Pons (tissue), 1 donor: ENCODE measurements around the gene FRMD8.

Source experiments
- DNase-seq: peaks from one replicate; pipeline ENCODE4 v3.0.0-alpha.2; 2016; ENCODE audit warnings: low spot score

The FRMD8 gene

DNA sequence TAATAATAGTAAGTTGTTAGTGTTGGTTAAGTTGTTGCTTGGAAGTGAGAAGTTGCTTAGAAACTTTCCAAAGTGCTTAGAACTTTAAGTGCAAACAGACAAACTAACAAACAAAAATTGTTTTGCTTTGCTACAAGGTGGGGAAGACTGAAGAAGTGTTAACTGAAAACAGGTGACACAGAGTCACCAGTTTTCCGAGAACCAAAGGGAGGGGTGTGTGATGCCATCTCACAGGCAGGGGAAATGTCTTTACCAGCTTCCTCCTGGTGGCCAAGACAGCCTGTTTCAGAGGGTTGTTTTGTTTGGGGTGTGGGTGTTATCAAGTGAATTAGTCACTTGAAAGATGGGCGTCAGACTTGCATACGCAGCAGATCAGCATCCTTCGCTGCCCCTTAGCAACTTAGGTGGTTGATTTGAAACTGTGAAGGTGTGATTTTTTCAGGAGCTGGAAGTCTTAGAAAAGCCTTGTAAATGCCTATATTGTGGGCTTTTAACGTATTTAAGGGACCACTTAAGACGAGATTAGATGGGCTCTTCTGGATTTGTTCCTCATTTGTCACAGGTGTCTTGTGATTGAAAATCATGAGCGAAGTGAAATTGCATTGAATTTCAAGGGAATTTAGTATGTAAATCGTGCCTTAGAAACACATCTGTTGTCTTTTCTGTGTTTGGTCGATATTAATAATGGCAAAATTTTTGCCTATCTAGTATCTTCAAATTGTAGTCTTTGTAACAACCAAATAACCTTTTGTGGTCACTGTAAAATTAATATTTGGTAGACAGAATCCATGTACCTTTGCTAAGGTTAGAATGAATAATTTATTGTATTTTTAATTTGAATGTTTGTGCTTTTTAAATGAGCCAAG, 38.9 kb downstream of the FRMD8 start:
- peak; percentile 72 for DNase-seq

DNA sequence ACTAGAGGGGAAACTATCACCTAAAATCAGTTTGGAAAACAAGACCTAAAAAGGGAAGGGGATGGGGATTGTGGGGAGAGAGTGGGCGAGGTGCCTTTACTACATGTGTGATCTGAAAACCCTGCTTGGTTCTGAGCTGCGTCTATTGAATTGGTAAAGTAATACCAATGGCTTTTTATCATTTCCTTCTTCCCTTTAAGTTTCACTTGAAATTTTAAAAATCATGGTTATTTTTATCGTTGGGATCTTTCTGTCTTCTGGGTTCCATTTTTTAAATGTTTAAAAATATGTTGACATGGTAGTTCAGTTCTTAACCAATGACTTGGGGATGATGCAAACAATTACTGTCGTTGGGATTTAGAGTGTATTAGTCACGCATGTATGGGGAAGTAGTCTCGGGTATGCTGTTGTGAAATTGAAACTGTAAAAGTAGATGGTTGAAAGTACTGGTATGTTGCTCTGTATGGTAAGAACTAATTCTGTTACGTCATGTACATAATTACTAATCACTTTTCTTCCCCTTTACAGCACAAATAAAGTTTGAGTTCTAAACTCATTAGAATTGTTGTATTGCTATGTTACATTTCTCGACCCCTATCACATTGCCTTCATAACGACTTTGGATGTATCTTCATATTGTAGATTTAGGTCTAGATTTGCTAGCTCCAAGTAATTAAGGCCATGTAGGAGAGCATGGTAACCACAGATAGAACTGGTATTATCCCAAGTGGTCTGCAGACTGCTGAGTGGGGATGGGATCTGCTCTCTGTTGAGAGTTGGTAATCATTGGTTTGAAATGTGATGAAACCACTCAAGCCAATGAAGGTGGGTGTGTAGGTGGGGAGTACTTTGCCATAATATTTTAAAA, 39.8 kb downstream of the FRMD8 start:
- peak; percentile 78 for DNase-seq

DNA sequence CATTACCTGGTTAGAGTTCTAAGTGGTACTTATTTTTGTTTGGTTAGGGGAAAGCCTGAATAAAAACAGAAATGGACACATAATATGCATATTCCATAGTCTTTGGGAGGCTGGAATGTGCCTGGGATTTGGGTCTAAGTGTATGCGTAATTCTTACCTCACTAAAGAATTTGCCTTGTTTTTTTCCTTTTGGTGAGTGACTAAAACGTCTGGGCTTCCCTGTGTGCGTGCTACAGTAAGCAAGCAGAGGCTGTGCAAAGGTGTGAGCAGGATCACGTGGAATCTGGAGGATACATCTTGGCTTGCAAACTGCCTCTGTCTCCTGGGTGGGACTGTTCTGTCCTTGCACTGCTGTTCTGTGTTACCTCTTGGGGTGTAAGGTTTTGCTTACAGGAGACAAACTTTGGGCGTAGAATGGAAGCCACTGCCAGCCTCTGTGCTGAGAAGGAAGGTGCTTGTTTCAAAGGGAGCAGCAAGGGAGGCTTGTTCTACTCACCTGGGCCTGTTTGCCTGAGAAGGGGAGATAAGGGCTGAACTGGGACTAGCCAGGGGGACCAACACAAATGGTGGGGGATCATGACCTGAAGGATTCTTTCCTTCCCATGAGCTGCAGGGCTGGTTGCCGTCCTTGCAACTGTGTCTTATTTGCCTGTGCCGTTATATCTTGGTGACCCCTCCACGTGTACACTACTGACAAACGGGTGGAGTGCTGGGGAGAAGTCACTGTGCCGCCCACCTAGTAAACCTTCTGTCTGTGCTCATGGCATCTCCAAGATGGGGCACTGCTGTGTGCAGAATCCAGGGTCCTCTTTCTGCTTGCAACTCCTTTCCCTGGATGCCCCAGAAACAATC, 40.6 kb downstream of the FRMD8 start:
- DNase-seq: peak; percentile 82

DNA sequence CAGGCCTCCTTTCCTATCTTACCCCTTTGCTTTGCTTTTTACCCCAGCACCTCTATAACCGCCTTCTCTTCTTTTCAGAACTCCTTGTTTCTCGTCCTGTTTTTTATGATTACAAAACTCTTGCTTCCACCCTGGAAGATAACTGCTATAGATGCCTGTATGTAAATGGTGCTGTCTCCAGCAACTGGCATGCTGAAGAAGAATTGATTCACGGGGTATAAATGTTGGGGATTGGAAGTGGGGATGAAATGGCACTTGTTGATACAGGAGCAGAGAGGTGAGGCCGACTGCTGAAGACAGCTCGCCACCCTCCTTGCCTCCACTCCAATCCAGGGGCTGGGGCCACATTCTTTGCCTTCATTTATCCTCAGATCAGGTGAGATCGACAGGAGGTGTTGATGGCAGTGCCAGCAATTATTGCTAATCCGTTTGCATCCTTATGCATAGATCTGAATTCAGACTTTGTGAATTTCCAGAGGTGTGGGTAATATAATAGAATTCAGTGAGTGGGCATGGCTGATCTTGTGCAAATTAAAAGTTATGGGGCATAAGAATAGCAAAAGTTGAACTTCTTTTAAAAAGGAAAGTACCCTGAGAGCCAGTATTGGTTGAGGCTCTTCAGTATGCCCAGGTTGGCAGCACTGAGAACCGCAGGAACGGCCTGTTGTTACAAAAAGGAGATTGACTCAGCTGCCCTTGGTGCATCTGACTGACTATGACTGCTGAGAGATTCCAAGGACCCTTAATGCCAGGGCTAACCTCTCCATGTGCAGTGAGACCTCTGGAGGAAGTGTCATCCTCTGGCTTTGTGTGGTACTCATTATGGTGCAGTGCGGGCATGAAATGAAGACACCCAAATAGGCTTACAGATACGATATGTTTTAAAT, 41.5 kb downstream of the FRMD8 start:
- peak; percentile 80 for DNase-seq

DNA sequence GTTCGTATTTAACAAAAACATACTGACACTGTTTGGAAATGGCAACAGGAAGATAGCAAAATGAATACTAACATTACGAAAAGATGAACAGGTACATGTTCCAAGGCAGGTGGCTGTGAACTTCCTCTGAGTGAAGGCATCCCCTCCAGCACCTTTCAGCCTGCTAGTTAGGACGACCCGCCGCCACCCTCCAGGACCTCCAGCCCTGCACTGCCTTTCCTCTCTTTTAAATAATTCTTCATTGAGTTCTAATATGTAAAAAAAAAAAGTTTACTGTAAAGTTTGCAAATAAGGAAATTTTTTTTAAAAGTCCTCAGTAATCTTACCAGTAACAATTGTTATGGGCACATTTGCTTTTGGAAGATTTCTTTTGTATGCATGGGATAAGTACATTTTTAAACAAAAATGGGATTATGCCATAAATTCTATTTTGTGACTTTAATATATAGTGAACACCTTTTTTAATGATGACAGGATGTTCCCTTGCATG, 42.2 kb downstream of the FRMD8 start:
- no peak for DNase-seq

DNA sequence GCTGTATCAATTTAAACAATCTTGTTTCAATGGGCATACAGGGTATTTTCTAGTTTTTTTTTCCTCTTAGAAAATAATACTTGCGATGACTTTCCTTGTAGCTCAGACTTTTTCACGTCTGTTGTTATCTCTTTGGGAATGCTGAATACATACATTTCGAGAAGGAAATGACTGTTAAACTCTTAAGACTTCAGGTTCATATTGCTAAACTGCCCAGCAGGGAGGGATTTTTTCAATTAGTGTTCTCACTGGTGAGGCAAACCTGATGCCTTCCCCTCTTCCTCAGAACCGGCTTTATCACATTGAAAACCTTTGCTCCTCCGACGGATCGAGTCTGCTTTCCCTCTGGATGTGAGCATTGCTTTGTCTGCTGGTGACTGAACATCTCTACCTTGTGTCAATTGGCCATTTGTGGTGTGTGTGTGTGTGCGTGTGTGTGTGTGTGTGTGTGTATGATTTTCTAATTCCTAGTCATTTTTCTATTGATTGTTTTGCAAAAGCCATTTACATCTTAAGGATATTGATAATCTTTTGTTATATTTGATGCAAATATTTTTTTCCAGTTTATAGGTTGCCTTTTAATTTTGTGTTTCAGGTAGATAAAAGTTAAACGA, 42.7 kb downstream of the FRMD8 start:
- DNase-seq: peak; percentile 79

DNA sequence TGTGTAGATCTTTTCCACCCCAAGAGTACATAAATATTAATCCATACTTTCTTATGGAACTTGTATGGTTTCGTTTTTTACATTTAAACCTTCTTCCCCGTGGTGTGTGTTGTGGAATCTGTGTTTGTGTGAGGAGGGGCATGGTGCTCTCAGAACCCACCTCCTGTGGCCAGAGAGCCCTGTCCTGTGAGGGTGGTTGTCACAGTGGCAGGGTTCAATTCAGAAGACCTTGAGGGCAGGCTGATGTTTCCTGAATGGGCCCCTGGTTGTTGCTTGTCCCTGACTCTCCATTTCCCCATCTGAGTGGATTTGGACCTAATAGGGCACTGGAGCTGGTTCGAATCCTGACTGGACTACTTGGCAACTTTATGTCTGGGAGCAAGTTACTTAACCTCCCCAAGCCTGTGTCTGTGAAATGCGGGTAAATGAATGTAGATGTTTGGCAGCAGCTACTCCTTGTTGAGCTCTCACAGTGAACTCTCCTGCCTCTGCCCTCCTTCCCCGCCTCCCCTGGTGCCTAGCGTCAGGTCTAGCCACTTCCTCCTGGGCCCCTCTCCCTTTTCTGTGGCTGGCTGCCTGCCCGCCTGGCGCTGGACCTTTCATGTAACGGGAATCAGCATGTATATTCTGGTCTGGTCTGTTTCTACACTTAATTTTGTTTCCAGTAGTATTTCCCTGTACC, 43.4 kb downstream of the FRMD8 start:
- no peak for DNase-seq

DNA sequence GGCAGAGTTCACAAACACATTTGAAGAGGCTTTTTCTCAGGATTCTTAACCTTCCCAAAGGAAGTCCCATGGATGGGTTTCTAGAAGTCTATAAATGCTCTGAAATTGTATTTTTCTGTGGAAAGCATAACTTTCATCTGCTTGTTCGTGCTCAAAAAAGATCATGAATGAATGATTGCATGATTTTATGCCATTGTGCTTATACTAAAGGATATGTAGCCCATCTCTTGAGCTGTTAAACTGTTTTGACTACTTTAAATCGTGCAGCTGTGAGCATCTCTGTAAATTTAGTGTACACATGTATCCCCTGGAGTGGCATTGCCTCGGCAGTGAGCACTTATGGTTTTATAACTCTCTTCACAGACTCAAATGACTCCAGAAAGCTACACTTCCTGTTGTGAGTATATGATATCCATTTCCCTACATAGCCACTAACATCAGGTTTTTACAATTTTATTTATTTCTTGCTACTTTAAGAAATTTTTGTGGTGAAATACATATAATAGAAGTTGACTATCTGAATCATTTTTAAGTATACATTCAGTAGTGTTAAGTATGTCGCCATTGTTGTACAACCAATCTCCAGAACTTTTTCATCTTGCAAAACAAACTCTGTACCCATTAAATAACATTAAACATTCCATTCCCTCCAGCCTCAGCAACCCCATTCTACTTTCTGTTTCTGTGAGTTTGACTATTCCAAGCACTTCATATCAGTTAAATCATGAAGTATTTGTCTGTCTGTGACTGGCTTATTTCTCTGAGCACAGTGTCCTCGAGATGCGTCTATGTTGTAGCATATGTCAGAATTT, 44.2 kb downstream of the FRMD8 start:
- DNase-seq: peak; percentile 82

DNA sequence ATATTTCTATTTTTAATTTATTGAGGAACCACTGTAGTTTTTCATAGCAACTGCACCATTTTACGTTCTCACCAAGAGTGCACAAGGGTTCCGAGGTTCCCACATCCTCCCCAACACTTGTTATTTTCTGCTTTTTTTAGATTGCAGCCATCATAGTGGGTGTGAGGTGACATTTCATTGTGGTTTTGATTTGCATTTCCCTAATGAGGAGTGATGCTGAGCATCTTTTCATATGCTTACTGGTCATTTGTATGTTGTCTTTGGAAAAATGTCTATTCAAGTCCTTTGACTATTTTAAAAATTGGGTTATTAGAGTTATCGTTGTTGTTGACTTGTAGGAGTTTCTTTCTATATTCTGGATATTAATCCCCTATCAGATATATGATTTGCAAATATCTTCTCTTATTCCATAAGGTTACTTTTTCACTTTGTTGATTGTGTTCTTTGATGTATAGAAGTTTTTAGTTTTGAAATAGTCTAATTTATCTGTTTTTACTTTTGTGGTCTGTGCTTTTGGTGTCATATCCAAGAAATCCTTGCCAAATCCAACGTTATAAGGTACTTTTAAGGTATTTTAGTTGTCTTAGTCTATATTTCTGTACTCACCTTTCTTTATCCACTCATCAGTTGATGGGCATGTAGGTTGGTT, 45.1 kb downstream of the FRMD8 start:
- peak; percentile 49 for DNase-seq

DNA sequence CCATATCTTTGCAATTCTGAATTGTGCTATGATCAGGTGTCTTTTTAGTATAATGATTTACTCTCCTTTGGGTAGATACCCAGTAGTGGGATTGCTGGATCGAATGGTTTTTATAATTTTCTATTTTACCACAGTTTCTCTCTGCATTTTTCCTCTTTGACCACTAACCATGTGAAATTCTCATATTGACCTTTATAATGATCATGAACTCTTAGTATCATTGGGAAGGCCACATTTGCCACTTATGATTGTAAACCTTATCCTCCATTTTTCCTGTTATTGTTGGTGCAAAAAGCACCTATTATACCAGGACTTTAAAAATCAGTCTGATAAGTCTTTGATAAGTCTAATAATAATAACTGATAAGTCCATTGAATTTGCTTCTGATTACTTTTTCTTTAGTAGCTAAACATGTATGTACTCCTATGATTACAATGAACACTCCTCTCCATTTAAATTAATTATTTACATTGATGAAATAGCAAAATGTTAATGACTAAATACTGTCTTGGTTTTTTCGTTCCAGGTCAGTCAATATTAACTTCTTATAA, 45.7 kb downstream of the FRMD8 start:
- peak; percentile 21 for DNase-seq

DNA sequence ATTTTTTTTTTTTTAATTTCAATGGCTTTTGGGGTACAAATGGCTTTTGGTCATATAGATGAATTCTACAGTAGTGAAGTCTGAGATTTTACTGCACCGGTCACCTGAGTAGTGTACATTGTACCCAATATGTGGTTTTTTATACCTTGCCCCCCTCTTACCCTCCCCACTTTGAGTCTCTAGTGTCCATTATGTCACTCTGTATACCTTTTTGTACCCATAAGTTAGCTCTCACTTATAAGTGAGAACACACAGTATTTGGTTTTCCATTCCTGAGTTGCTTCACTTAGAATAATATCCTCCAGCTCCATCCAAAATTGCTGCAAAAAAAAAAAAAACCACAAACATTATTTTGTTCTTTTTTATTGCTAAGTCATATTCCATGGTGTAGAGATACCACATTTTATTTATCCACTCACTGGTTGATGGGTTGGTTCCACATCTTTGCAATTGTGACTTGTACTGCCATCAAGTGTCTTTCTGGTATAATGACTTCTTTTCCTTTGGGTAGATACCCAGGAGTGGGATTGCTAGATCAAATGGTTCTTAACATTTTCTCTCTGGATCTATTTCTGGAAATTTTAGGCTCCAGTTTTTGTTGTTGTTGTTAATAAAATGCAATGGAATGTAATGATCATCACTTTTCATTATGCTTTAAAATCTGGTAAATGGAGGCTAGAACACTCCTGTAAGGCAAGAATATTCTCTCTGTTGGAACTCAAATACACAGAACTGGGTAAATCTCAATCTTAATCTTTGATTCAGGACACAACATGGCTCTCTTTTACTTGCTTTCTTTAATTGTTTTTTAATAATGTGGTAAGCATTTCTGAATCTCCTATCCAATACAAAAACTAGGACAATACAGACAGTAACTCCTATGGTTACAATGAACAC, 46.5 kb downstream of the FRMD8 start:
- peak; percentile 80 for DNase-seq

DNA sequence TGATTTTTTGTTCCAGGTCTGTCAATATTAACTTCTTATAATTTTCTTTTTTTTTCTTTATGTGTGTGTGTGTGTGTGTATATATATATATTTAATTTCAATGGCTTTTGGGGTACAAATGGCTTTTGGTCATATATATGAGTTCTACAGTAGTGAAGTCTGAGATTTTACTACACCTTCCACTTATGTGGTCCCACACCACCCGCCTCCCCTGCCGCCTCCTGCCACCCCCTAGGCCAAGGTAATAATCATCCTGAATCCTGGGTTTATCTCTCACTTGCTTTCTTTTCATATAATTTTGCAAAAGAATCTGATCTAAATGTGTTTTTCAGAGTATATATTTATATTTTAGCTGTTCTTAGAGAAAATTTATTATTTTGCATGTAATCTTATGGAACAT, 47.2 kb downstream of the FRMD8 start:
- no peak for DNase-seq

DNA sequence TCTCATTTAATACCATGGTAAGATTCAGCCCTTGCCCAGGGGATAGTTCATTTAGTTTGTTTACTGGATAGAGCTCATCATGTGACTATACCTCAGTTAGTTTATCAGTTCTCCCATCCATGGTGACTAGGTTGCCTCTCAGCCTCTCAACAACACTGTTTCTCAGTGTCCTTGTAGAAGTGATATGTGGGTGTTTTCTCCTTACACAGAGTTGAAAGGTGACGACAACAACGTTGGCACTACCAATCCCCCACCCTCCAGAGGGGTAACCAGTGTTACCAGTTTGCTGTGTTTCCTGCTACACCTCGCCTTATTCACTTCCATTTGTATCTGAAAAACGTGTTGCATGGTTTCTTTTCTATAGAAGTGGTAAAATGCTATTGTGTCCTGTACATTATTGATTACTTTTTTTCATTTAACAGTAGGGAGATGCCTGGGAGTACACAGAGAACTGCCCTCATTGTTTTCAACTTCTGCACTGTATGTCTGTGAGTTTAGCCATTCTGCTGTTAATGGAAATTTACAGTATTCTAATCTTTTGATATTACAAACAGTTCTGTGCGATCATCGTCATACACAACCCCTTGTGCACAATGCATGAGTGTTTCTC, 47.7 kb downstream of the FRMD8 start:
- DNase-seq: peak; percentile 40

DNA sequence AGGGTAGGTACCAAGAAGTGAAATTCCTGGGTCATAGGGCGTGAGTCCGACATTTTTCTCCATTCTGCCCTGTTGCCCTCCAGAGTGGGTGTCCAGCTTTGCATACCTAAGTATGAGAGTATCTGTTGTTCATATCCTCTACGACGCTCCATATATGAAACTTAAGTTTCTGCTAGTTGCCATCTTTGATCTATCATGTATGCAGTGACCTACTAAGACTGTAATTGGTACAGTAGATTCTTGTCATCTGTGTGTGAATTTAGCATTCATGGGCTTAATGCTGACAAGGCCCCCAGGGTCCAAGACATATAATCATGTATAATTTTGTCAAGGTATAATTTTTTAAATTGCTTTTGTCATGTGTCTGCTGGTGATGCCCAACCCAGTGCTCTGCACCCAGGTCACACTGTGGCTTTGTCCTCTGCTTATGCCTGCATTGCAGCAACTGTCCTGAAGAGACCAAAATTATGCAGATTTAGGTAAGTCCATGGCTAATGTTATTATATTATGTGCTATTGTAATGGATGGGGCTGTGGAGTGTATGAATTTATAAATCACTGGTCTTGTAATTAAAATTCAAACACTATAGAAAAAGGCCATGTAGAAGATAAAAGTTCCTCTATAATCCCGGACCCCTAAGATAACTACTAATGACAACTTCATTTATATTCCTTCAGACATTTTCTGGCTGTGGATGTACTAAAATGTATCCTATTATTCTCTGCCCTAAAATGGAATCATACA, 48.4 kb downstream of the FRMD8 start:
- DNase-seq: no peak

DNA sequence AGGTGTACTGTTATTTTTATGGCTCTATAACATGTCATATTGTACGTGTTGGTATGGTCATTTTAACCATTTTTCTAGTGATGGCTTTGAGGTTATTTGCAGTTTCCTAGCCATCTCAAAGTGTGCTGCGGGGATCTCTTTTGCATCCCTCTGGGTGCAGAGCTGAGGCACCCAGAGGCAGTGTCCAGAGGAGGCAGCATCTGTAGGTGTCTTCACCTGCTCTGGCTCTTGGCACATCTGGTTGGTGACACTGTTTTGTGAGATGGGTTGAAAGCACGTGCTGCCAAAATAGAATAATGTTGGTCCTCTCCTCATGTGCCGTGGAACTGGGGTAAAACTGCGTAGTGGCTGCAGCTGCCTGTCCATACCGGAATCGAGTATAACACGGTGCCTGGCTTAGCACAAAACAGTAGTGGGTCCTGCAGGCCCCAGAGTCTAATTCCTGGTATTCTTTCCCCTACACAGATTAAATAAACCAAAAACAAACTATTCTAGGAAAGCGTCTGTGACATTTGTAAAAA, 49.0 kb downstream of the FRMD8 start:
- no peak for DNase-seq

DNA sequence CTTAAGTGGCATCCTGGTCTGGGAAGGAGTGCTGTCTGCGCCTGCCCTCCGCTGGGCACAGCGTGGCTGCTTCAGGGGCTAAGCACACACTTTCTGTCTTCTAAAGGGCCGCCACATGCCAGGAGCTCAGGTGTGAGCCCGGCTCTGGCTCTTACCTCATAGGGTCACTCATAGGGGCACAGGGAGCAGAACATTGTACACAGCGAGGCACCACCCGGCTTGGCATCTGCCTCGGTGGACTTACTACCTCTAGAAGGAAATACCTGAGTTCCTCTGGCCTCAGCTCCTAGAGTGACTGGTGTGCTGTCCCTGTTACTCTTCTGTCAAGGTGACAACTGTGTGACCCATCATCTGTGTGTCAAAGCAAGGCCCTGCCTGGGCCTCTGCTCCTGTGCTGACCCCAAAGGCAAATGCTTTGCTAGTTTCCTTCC, 49.6 kb downstream of the FRMD8 start:
- DNase-seq: no peak
